Ishikawa (cell line): ENCODE data around the gene HEPH.

Source experiments
- CEBPB ChIP-seq: IDR thresholded peaks from 2 replicates; pipeline ENCODE4 v1.6.1; 2012
- CREB1 ChIP-seq: IDR thresholded peaks from 2 replicates; pipeline ENCODE4 v1.6.1; 2012; ENCODE audit warnings: low read depth
- EGR1 ChIP-seq: IDR thresholded peaks from 2 replicates; pipeline ENCODE4 v1.6.1; 2012
- EP300 ChIP-seq: IDR thresholded peaks from 2 replicates; pipeline ENCODE4 v1.6.1; 2012; ENCODE audit warnings: borderline replicate concordance
- FOXM1 ChIP-seq: IDR thresholded peaks from 2 replicates; pipeline ENCODE4 v1.6.1; 2012; ENCODE audit warnings: low read depth, borderline replicate concordance
- NFIC ChIP-seq: IDR thresholded peaks from 2 replicates; pipeline ENCODE4 v1.6.1; 2012
- RAD21 ChIP-seq: IDR thresholded peaks from 2 replicates; pipeline ENCODE4 v1.6.1; 2012; ENCODE audit warnings: low read depth
- TAF1 ChIP-seq: IDR thresholded peaks from 2 replicates; pipeline ENCODE4 v1.6.1; 2012; ENCODE audit warnings: low read depth, mild to moderate bottlenecking
- TCF12 ChIP-seq: IDR thresholded peaks from 2 replicates; pipeline ENCODE4 v1.6.1; 2012; ENCODE audit warnings: low read depth
- TEAD4 ChIP-seq: IDR thresholded peaks from 2 replicates; pipeline ENCODE4 v1.6.1; 2012
- YY1 ChIP-seq: IDR thresholded peaks from 2 replicates; pipeline ENCODE4 v1.6.1; 2012; ENCODE audit warnings: low read depth
- ZBTB7A ChIP-seq: IDR thresholded peaks from 2 replicates; pipeline ENCODE4 v1.6.1; 2012; ENCODE audit warnings: low read depth
- TF ChIP-seq, protein P1 (sequence below): IDR thresholded peaks from 2 replicates; pipeline ENCODE4 v1.6.1; 2012; ENCODE audit warnings: low read depth, mild to moderate bottlenecking
- TF ChIP-seq, protein P2 (sequence below): IDR thresholded peaks from 2 replicates; pipeline ENCODE4 v1.6.1; 2012
- TF ChIP-seq, protein P3 (sequence below): IDR thresholded peaks from 2 replicates; pipeline ENCODE4 v1.6.1; 2012

Gene HEPH

DNA sequence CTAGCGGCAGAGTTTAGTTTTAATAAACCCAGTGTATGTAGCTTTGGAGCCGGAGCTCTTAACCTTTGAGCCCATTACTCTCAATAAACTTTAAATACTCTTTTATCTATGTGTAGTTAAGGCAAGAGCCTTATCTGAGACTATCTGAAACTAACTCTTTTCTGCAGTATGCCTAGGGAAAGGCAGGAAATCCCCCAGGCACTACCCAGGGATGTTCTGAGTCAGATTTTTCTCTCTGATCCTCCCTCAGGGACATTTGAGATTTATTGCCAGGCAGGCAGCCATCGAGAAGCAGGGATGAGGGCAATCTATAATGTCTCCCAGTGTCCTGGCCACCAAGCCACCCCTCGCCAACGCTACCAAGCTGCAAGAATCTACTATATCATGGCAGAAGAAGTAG lies 39.1 kb downstream of the HEPH start:
- TF ChIP-seq TCF12: no peak
- TF ChIP-seq NFIC: no peak
- TF ChIP-seq FOXM1: no peak
- TF ChIP-seq EP300: no peak
- TF ChIP-seq, protein P1, sequence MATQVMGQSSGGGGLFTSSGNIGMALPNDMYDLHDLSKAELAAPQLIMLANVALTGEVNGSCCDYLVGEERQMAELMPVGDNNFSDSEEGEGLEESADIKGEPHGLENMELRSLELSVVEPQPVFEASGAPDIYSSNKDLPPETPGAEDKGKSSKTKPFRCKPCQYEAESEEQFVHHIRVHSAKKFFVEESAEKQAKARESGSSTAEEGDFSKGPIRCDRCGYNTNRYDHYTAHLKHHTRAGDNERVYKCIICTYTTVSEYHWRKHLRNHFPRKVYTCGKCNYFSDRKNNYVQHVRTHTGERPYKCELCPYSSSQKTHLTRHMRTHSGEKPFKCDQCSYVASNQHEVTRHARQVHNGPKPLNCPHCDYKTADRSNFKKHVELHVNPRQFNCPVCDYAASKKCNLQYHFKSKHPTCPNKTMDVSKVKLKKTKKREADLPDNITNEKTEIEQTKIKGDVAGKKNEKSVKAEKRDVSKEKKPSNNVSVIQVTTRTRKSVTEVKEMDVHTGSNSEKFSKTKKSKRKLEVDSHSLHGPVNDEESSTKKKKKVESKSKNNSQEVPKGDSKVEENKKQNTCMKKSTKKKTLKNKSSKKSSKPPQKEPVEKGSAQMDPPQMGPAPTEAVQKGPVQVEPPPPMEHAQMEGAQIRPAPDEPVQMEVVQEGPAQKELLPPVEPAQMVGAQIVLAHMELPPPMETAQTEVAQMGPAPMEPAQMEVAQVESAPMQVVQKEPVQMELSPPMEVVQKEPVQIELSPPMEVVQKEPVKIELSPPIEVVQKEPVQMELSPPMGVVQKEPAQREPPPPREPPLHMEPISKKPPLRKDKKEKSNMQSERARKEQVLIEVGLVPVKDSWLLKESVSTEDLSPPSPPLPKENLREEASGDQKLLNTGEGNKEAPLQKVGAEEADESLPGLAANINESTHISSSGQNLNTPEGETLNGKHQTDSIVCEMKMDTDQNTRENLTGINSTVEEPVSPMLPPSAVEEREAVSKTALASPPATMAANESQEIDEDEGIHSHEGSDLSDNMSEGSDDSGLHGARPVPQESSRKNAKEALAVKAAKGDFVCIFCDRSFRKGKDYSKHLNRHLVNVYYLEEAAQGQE: no peak
- no peak for TF ChIP-seq YY1
- no peak for TF ChIP-seq ZBTB7A
- no peak for TF ChIP-seq TEAD4
- TF ChIP-seq TAF1: no peak
- TF ChIP-seq, protein P2, sequence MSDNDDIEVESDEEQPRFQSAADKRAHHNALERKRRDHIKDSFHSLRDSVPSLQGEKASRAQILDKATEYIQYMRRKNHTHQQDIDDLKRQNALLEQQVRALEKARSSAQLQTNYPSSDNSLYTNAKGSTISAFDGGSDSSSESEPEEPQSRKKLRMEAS: no peak
- TF ChIP-seq, protein P3, sequence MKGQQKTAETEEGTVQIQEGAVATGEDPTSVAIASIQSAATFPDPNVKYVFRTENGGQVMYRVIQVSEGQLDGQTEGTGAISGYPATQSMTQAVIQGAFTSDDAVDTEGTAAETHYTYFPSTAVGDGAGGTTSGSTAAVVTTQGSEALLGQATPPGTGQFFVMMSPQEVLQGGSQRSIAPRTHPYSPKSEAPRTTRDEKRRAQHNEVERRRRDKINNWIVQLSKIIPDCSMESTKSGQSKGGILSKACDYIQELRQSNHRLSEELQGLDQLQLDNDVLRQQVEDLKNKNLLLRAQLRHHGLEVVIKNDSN: no peak
- TF ChIP-seq CREB1: no peak
- TF ChIP-seq CEBPB: no peak
- TF ChIP-seq EGR1: no peak
- no peak for TF ChIP-seq RAD21

DNA sequence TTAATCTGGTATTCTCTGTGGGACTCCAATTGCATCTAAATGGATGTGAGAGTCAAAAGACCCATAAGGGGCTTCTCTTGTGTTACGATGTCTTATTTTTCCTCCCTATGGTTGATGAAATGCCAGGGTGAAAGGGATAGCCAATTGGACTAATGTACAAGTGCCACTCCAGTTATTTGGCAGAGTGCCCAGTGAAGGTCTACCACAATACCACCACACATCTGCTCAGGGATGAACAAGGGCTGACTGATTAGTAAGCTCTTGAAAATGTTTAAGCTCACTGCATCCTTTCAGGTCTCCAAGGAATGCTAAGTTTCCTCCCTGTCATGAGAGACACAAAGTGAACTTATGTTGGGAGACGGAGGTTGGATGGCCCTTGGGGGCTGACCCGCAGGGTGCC lies 57.8 kb downstream of the HEPH start:
- TF ChIP-seq NFIC (no peak), TCF12 (no peak), ZBTB7A (no peak), RAD21 (no peak), CREB1 (no peak), EP300 (no peak), FOXM1 (no peak), EGR1 (no peak), TEAD4 (no peak), CEBPB (no peak), YY1 (no peak), TAF1 (no peak)
- TF ChIP-seq, protein P2: no peak
- TF ChIP-seq, protein P1: no peak
- TF ChIP-seq, protein P3: no peak

DNA sequence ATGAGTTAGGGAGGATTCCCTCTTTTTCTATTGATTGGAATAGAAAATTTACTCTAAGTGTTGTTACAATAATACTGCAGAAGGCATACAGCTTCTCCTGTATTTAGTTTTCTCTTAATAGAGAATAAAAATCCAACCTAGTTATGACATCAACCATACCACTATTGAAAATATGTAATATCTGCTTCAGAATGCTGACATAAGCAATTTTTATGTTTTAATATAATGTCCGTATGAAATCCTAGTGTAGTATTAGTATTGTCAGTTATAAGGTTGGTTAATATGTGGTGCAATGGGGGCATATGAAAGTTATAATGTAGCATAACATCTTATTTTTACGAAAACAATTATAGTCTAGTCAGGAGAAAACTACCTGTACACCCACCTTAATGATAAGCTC lies 68.2 kb downstream of the HEPH start:
- TF ChIP-seq FOXM1 (no peak), RAD21 (no peak), CEBPB (no peak), TCF12 (no peak), NFIC (no peak), EP300 (no peak), EGR1 (no peak), CREB1 (no peak), ZBTB7A (no peak), YY1 (no peak)
- TF ChIP-seq, protein P2: no peak
- TF ChIP-seq, protein P3: no peak

DNA sequence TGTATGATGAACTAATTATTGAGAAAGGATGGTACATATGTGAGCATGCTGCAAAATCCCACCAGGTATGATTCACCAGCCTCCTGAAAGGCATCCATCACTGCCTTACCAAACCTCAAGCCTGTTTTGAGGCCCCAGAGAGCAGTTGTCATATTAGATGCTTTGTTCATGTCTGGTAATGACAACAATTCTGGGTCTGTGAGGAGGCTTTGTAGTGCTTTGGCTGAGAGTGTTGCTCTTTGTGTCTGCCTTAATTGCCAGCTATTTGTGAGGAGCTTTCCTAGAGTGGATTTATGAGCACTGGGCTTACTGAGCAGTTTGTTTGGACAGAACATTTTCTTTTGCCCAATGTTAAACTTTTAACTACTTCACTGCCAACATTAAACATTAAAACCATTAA lies 69.2 kb downstream of the HEPH start:
- TF ChIP-seq TEAD4 (no peak), TAF1 (no peak), RAD21 (no peak), CREB1 (no peak), CEBPB (no peak)
- TF ChIP-seq, protein P3: no peak

DNA sequence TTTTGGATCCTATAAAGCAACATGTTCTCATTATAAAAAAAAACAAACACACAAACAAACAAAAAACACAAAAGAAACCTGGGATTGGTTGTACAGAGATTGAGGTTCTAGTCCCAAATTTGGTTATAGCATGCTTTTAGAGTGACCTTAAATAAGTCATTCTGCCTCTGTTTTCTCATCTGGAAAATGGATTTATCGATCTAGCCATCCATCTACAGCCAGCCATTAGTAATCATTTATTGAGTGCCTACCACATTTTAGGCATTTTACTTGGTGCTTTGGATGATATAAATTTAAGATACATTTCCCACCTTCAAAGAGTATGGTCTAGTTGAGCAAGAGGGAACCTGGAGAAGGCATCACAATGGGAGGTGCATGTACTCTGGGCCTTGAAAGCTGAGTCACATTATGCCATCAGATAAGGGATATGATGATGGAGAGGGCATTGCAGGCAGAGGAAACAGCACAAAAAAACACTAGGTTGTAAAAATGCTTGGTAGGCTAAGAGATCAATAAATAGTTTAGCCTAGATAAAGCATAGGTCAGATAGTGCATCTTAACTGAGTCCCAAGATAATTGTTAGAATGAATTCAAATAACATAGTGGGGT lies 91.4 kb downstream of the HEPH start:
- TF ChIP-seq TEAD4 (no peak), TAF1 (no peak), CEBPB (no peak), CREB1 (no peak), YY1 (no peak), EP300 (no peak)
- TF ChIP-seq, protein P3: no peak
- TF ChIP-seq, protein P1: no peak
